HG03575 (cell line): ENCODE measurements around the gene ASH1L.
"Not testable (repeated sequence)": the region's sequence is repeated elsewhere in the genome, so short reads cannot be mapped to it uniquely, and the experiment has no call there.

Experiments
- ATAC-seq: cut with Tn5 transposase; IDR thresholded peaks from one replicate; pipeline ENCODE4 v1.9.1; 2021; ENCODE audit not compliant: unreplicated experiment, insufficient number of reproducible peaks, low FRiP score; ENCODE audit errors: extremely low read depth

Gene ASH1L

GRCh38 chr1:155562581-155563376 lies at the start of gene ASH1L:
Gene ASH1L, minus strand, starts transcription at chr1:155562803. Its CDS starts 41,284 bp downstream, at chr1:155521519.
- no peak for ATAC-seq

GRCh38 chr1:155610257-155610647 lies 47.6 kb upstream of the ASH1L start:
- ATAC-seq, result not testable (repeated sequence)

- ATAC-seq, result peak; percentile 53
Observed at GRCh38 chr1:155609515-155610256, 47.1 kb upstream of the ASH1L start, which contains the start of gene MSTO1. Gene MSTO1, plus strand, starts transcription at chr1:155610218. Its CDS starts 31 bp downstream, at chr1:155610249.

- ATAC-seq, result no peak
Observed at GRCh38 chr1:155608888-155609225, 46.3 kb upstream of the ASH1L start.

GRCh38 chr1:155607708-155608107 lies 45.1 kb upstream of the ASH1L start:
- ATAC-seq, result no peak

GRCh38 chr1:155599828-155600572 lies 37.4 kb upstream of the ASH1L start:
- not testable (repeated sequence) for ATAC-seq

GRCh38 chr1:155598842-155599331 lies 36.3 kb upstream of the ASH1L start:
- no peak for ATAC-seq

- ATAC-seq, result no peak
Observed at GRCh38 chr1:155596864-155597263, 34.3 kb upstream of the ASH1L start.

- not testable (repeated sequence) for ATAC-seq
Observed at GRCh38 chr1:155595877-155596474, 33.4 kb upstream of the ASH1L start.

- no peak for ATAC-seq
Observed at GRCh38 chr1:155591770-155592169, 29.2 kb upstream of the ASH1L start.

GRCh38 chr1:155590516-155591247 lies 28.1 kb upstream of the ASH1L start:
- not testable (repeated sequence) for ATAC-seq

- not testable (repeated sequence) for ATAC-seq
Observed at GRCh38 chr1:155589282-155589681, 26.7 kb upstream of the ASH1L start.

GRCh38 chr1:155583846-155584245 lies 21.2 kb upstream of the ASH1L start:
- ATAC-seq, result not testable (repeated sequence)

- ATAC-seq, result not testable (repeated sequence)
Observed at GRCh38 chr1:155575608-155576007, 13.0 kb upstream of the ASH1L start.

GRCh38 chr1:155574077-155574476 lies 11.5 kb upstream of the ASH1L start:
- ATAC-seq, result no peak

- ATAC-seq, result no peak
Observed at GRCh38 chr1:155570593-155570990, 8.0 kb upstream of the ASH1L start.

- no peak for ATAC-seq
Observed at GRCh38 chr1:155569988-155570592, 7.5 kb upstream of the ASH1L start.
